Measurements from ENCODE around the gene FAM83D.

FAM83D gene, protein sequence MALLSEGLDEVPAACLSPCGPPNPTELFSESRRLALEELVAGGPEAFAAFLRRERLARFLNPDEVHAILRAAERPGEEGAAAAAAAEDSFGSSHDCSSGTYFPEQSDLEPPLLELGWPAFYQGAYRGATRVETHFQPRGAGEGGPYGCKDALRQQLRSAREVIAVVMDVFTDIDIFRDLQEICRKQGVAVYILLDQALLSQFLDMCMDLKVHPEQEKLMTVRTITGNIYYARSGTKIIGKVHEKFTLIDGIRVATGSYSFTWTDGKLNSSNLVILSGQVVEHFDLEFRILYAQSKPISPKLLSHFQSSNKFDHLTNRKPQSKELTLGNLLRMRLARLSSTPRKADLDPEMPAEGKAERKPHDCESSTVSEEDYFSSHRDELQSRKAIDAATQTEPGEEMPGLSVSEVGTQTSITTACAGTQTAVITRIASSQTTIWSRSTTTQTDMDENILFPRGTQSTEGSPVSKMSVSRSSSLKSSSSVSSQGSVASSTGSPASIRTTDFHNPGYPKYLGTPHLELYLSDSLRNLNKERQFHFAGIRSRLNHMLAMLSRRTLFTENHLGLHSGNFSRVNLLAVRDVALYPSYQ

DNA sequence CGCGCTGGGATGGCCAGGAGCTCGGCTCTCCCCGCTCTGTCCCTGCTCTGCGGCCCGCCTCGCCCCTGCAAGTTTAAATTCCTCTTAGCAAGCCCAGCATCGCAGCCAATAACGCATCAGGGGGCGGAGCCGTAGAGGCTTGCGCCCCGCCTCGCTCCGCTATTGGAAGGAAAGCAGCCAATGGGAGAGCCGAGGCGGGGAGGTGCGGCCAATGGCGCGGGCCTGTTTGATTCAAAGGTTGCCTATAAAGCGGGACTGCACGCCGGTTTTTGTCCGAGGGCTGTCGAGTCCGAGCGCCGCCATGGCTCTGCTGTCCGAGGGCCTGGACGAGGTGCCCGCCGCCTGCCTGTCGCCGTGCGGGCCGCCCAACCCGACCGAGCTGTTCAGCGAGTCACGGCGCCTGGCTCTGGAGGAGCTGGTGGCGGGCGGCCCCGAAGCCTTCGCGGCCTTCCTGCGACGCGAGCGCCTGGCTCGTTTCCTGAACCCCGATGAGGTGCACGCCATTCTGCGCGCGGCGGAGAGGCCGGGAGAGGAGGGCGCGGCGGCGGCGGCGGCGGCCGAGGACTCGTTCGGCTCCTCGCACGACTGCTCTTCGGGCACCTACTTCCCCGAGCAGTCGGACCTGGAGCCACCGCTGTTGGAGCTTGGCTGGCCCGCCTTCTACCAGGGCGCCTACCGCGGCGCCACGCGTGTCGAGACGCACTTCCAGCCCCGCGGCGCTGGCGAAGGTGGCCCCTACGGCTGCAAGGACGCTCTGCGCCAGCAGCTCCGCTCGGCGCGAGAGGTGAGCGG, at the start of gene FAM83D:
FAM83D (plus strand) TSS at position 276 of the 792 bp plus-strand sequence; CDS start at position 302, 26 bp downstream.
- DNase-seq, result peak; percentile 69 to 96

DNA sequence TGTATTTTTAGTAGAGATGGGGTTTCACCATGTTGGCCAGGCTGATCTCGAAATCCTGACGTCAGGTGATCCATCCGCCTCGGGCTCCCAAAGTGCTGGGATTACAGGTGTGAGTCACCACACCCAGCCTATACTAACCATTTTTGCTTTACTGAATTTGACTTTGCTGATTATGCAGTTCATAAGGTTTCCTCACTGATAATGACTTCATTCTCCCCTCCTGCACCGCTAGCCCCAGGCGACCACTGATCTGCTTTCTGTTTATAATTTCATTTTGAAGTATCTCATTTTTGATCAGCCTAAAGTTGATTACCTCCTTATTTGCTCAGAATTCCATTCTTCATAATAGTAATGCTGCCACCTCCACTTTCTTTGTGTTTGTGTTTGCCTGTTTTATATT, 48.7 kb upstream of the FAM83D start:
- no peak for DNase-seq

DNA sequence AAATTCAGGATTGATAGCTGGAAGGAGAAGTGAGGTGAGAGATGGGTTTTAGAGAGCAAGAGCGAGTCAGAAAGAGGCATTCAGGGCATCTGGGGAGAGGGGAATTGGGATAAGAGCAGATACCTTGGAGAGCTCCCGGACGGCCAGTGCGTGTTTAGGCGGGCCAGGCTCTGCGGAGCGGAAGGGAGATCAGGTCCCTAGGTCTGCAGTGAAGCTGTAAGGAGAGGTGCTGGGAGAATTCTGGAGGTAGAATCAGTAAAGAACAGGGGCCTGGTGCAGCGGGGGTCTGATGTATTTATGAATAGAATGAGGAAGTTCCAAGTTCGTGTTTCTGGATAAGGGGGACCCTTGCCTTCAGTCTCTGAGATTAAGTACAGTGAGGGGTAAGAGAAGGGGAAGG, 47.4 kb upstream of the FAM83D start:
- DNase-seq, result peak in 1 of 2 donors; percentile 39

DNA sequence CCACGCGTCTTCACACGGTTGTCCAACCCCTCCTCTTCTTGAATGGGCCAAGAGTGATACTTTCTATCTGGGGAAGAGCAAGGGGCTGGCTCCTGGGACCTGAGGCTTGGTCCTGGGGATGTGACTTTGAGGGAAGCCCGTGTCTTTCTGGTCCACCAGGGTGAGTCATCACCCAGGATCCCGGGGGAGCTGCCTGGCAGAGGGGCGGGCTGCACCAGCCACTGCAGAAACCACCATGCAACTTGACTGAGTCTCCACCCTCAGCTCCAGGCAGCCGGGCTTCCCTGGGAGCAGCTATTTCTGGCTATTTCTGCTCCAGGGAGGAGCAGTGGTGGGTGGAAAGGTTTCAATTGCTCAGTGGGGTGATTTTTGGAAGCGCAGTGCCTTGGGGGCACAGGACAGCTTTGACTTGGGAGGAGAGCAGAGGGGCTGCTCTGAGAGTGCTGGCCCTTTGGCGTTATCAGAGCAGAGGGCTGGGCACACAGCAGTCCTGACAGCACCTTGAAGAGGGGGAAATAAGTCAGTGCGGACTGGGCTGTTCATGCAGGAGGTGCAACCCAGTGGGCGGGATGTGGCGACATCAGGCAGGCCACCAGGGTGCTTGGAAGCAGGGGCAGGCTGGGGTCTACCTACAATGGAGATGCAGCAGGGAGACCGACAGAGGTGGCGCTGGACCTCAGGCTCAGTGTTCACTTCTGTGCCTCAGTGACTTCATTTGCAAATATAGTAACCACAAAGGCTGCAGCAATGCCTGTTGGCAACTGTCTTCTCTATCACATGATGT, 45.1 kb upstream of the FAM83D start:
- DNase-seq, result no peak

DNA sequence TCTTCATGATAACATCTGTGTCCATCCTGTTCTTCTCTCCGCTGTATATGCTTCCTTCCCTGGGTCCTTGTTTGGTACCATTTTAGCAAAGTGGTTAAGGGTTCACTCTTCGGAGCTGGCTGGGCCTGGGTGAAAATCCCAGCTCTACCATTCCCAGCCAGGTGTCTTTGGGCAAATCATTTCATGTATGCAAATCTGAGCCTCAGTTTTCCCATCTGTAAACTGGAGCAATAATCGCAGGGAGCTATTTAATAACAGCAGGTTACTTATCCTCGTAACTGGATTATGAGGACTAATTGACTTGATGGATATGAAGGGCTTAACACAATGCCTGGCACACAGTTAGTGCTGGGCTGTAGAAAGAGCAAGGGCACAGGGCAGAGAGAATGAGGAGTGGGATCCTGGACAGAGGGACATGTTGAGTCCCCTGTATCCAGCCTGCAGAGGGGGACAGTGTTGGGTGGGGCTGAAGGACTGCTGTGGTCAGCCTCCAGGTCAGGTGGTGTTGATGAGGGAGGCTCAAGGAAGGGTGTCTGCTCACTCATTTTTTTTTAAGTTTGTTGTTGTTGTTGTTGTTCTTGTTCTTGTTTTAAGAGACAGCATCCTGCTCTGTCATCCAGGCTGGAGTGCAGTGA, 44.3 kb upstream of the FAM83D start:
- no peak for DNase-seq

DNA sequence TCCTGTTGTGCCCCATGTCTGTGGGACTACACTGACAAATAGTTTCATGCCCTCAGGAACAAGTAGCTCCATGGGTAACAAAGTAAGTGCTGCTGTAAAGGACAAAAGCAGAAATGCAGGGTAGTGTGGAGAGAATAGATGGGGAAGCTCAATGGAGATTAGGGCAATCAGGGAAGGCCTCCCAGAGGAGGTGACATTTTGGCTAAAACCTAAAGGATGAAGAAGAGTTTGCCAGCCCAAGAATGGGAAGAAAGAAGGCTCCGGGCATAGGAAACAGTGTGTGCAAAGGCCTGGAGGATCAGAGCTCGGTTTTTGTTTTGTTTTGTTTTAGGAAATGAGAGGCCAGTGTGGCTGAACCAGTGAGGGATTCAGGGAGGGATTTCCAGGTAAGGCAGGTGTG, 43.6 kb upstream of the FAM83D start:
- DNase-seq, result no peak

DNA sequence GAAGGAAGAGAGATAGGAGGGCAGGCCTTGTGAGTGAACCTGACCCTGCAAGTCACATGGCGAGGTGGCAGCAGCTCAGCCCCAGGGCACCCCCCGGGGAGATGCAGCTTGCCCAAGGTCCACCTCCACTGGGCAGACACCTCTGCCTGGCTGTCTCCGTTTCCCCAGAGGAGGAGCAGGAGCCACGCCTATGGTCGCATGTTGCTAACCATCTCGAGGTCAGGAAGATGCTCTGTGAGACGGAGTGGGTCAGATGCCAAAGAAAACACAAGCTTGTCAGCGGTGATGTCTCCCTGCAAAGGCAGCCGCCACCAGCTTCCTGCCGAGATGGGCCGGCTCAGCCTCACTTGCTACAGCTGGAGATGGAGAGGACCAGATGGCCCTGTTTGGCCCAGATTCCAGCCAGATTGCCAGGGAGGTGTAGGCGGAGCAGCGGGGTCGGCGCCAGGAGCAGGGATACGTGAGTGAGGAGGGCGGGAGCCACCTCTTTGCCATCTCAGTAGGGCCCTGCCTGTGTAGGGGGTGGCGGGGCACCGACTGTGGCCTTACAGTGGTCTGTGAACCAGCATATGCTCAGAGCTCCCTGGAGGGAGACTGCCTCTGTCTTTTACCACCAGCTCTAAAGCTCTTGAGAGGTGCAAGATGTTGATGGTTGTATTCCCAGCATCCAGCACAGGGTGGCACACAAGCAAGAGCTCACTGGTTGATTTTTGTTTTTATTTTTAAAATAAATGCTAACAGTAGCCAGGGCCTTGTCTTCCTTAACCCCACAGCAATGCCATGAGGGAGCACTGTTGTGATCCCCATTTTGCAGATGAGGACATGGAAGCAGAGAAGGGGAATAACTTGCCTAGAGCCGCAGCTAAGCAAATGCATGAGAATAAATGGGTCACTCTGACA, 42.9 kb upstream of the FAM83D start:
- no peak for DNase-seq

DNA sequence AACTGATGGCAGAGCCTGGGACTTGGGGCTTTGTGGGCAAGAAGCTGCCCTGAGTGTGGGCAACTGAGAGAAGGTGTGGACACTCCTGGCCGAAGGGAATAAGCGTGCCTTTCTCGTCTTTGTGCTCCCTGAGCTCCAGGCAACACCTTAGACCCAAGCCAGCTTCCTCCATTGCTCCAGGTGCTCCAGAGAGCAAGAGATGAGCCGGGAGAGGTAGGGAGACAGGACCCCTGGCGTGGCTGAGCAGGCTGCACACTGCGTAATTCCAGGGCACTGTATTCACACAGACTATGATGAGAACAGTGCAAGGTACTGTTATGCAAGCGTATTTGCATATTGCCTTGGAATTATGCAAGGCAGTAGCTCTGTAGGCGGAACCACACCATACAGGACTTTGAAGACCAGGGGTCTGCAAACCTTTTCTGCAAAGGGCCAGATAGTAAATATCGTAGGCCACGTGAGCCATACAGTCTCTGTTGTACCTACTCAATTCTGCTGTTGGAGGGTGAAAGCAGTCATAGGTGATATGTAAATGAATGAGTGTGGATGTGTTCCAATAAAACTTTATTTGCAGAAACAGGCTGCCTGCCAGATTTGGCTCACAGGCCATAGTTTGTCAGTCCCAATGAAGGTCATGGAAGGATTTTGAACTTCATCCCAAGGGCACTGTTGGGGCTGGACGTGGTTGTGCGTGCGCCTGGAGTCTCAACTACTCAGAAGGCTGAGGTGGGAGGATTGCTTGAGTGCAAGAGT, 42.1 kb upstream of the FAM83D start:
- DNase-seq, result no peak

DNA sequence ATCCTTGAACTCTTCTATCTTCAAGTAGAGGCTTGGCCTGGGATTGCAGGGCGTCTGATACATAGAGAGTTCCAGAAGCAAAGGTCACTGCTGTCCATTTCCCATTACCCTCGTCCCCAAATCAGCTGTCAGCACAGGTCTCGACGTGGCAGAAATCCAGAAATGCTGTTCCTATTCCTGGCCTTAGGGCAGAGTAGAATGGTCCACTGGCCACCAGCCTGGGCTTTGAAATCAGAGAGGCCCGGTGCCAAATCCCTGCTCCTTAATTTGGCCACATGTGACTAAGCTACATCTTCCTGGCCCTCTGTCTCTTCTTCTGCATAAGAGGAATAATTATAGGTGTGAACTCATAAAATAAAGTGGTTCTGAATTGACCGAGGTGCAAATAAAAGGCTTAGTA, 40.9 kb upstream of the FAM83D start:
- no peak for DNase-seq

DNA sequence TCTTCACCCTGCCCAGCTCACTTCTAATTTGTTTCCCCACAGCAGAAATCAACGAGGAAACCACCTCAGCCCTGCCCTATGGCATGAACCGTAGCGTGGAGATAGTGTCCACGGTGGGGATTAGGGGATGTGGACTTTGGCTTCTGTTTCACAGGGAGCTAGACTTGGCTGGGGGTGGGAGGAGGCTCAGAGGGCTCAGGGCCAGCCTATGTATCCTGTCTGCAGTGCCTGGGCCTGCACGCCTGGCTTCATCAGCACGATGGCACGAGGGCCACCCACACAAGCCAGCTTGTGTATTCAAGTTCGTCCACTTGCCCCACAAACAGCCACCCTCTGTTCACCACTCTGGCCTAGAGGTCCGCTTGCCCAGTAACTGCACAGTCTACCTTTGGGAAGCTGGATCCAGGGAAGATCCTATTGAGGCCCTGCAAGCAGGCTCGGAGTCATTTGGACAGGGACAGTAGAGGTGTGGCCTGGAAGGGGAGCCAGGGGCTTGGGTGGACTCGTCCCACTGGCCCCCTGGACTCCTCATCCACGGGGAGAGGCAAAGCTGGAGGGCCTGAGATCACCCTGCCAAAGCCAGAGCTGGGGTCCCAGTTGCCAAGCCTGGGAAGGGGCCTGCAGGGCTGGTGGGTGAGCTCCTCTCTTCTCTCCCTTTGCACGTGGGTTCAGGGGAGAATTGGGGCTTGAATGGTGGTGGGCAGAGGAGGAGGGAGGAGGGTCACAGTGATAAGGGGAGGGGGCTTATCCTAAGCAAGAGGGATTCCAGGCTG, 38.0 kb upstream of the FAM83D start:
- DNase-seq, result no peak

DNA sequence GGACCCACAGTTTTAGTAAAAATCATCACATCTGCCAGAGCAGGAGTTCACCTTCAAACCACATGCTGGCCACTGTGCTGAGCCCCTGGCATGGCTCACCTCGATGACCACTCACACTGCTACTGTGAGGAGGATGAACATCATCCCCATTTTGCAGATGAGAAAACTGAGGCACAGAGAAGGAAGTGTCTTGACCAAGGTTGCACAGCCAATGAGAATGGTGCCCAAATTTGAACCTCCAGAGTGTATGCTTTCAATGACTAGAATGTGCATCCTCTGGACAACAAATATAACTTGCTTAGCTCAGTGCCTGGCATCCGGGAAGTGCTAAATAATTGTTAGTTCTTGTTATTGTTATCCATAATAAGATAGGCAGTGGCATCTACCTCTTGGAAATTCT, 37.2 kb upstream of the FAM83D start:
- no peak for DNase-seq

DNA sequence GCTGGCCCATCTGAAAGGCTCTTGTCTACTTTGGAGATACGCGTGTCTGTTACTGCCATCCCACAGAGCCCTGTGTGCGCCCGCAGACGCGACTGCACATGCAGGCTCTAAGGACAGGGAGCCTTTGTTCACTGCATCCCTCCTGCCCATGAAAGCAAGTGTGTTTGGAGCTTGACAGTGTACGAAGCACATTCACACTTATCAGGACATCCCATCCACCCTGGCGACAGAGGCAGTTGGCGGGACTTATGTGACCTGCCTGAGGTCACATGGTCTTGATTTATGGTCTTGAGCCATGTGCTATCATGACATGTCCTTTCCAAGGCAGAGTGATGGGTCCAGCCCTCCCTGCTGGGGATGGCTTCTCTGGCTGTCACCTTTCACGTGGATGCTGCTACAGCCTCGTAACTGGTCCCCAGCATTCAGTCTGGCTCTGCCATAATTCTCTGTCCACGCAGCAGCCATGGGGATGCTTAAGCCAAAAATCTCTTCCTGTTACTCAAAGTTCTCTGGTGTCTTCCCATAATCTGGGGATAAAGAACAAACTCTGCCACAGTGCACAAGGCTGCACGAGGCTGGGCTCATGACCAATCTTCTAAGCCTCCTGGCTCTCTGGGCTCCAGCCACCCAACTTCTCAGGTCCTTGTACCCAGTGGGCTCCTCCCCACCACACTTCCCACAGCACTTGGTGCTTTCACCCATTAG, 36.3 kb upstream of the FAM83D start:
- no peak for DNase-seq

DNA sequence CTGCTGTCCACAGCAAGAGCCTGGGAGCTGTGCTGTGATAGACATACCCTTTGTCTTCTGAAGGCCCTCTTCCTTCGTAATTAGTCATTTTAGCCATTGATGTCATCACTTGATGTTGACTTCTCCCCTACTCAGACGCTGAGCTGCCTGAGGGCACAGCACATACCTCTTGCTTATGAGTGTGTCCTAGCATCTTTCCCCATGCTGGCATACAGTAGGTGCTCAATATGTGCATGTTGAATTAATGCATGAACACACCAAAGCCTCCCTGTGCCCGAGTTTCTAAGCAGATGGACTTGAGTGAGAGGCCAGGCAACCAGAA, 35.8 kb upstream of the FAM83D start:
- DNase-seq, result no peak

DNA sequence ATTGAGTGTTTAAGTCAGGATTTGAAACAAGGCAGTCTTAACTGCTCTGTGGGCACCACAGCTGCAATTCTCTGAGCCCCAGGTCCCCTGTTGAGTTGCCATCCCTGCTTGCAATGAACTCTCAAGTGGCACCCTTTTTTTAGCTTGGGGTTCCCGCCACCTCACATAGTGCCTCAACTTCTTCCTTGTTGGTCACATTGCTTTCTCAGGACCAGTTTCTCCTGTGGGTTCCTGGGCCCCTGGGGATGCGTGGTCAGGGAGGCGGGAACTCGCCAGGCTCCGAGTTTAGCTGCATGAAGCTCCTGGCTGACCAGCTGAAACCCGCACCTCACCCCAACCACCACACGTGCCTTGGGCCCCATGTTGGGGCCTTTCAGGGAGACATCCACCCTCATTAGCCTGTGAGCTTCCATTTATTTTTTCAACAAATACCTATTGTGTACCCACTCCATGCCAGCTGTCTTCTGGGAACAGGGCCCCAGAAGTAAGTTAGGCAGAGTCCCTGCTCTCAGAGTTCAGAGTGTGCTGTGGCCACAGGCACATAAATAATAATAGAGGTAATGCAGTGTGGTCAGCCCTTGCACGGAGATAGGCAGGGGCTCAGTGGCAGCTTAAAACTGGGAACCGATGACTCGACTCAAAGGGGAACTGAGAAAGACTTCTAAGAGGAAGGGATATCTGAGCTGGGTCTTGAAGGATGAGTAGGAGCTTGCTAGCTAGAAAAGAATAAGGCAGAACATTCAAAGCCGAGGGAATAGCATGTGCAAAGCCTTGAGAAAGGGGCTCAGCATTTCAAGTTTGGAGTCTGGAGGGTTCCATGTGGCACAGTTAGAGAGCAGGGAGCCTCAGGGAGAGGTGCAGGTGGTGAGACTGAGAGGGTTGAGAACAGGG, 33.9 kb upstream of the FAM83D start:
- DNase-seq, result no peak

DNA sequence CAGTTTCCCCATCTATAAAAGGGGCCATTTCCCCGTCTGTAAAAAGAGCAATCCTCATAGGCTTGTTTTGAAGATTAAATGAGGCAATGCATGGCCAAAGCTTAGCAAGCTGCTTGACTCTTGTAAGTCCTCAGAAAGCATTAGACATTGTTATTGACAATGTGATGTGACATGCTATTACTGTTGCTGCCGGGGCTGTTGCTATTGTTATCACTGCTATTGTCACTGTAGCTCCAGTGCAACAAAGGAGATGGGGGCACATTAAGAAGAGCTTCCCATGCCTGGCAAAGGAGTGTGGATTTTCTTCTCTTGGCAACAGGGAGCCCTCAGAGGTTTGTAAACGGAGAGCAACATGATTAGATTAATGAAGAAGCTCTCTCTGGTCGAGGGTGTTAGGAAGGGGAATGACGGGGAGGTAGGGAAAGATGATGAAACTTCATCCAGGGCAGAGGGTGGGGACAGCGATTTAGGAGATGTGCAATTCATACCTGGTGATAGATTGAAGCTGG, 33.1 kb upstream of the FAM83D start:
- DNase-seq, result no peak

DNA sequence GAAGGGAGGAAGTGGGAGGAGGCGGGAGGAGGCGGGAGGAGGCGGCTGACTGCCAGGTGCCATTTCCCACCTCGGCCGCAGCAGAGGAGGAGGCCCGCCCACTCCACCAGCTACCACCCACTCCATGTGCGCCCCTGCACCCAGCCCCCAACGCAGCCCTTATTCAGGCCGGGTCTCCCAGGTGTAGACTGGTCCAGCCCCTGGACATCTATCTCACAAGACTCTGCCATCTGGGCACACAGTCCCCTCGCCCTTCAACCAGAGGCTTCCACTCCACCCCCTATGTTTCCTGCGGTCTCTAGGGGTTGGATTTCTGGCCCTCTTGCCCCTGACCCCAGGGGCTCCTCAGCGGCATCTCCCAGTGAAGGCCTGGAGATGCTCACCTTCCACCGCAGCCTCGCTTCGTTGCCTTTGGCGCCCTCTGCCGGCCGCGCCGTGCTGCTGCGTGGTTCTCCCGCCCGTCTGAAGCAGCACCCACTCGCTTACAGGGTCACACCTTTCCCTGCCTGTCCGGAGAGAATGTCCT, 32.6 kb upstream of the FAM83D start:
- peak; percentile 12 to 30 for DNase-seq

DNA sequence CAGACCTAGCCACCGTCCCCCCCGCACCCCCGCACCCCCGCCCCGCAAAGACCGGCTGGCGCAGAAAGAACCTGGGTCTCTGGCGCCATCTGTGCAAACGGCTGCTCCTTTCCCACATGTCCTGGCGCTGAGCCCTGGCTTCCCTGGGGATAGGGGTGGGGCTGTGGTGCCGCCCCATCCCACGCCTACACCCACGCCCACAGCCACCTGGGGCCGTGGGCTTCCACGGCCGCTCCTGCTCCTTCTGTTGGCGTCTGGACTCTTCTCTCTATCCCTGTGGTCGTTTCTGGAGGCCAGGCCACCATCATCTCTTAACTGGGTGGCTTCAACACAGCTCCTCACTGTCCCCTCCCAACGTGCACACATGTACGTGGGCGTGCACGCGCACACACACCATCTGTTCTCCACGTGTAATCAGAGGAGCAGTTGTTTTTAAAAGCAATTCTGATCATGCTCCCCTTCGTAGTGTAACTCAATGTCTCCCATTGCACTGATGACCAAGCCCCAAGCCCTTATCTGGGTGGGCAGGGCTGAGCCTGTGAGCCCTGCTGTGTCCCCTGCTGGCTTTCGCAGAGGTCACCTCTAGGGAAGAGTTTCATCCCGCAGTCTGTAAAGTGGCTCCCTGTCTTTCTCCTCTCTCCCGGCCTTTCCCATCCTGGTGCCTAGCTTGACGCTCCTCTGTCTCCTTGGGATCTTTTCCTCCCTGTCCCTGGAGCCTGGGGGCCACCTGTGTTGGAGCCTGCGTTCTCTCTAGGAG, 31.9 kb upstream of the FAM83D start:
- no peak for DNase-seq
